Measurements from ENCODE around the gene APOE. TPM values are rescaled to one million over a fixed set of nuclear protein-coding genes. Genes with fewer than 3 reads are reported as not detected.

APOE gene
- total RNA-seq, 1 donor from 2014 or later: 65.9 TPM

- Mint-ChIP-seq H3K4me1 (ENCODE audit: low read depth, unreplicated experiment) (peaks cover 10% of the 10 kb centered on the region), H3K36me3 (ENCODE audit: unreplicated experiment) (no peaks in the 10 kb centered on the region), H3K4me3 (ENCODE audit: unreplicated experiment) (no peak overlapping the region), H3K27me3 (ENCODE audit: unreplicated experiment) (peaks cover 19% of the 10 kb centered on the region), H3K27ac (ENCODE audit: unreplicated experiment) (no peak overlapping the region), H3K9me3 (ENCODE audit: unreplicated experiment) (peaks cover 14% of the 10 kb centered on the region)
- DNase-seq: no peak
- no peak for TF ChIP-seq CTCF (IDR thresholded peaks at IDR 0.05; ENCODE audit: partially characterized antibody, unreplicated experiment)
These were observed 11.6 kb upstream of the APOE start for GRCh38 chr19:44894052-44894400.

DNA sequence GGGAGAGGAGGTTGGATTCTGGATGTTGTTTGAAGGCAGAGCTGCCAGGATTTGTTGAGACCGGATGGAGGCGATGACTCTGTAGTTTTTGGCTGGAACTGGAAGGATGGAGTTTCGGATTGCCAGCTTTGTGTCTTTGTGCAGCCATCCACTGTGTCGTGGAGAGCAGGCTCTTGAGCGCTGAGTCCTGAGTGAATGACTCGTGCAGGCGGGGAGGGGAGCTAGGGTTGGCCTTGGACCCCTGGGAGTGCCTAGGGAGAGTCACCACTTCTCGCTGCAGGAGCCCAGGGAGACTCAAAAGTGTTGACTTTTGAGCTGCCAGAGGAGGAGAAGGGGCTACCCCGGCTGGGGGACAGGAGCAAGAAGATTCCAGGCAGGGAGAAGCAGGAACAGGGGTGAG, 10.7 kb upstream of the APOE start:
- H3K9me3 Mint-ChIP-seq (ENCODE audit: unreplicated experiment): peaks cover 13% of the 10 kb centered on the region
- H3K27ac Mint-ChIP-seq (ENCODE audit: unreplicated experiment): no peak overlapping the region
- H3K27me3 Mint-ChIP-seq (ENCODE audit: unreplicated experiment): peaks cover 18% of the 10 kb centered on the region
- H3K4me3 Mint-ChIP-seq (ENCODE audit: unreplicated experiment): no peak overlapping the region
- DNase-seq: no peak
- TF ChIP-seq CTCF (IDR thresholded peaks at IDR 0.05; ENCODE audit: partially characterized antibody, unreplicated experiment): no peak
- no peaks in the 10 kb centered on the region for H3K36me3 Mint-ChIP-seq (ENCODE audit: unreplicated experiment)
- peaks cover 9% of the 10 kb centered on the region for H3K4me1 Mint-ChIP-seq (ENCODE audit: low read depth, unreplicated experiment)

DNA sequence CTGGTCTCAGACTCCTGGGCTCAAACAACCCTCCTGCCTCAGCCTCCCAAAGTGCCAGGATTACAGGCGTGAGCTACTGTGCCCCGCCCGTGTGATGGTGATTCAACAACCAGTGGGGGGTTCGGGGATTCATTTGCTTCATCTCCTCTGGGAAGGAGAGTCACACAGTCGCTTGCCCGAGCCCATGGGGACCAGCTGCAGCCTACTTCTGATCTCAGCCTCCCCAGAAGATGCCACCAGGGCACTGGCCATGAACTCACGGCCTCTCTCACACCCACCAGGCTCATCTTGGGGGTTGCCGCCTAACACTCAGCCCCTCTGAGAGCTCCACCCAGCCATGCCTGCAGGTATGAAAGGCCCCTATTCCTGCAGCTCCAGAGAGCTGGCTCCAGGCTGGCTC, 7.8 kb upstream of the APOE start:
- Mint-ChIP-seq H3K4me3 (ENCODE audit: unreplicated experiment) (no peak overlapping the region), H3K27me3 (ENCODE audit: unreplicated experiment) (peaks cover 6% of the 10 kb centered on the region), H3K36me3 (ENCODE audit: unreplicated experiment) (no peaks in the 10 kb centered on the region), H3K4me1 (ENCODE audit: low read depth, unreplicated experiment) (no peaks in the 10 kb centered on the region), H3K27ac (ENCODE audit: unreplicated experiment) (no peak overlapping the region), H3K9me3 (ENCODE audit: unreplicated experiment) (peaks cover 4% of the 10 kb centered on the region)
- no peak for TF ChIP-seq CTCF (IDR thresholded peaks at IDR 0.05; ENCODE audit: partially characterized antibody, unreplicated experiment)
- no peak for DNase-seq

GRCh38 chr19:44900328-44901244, 5.0 kb upstream of the APOE start:
- DNase-seq: no peak
- Mint-ChIP-seq H3K36me3 (ENCODE audit: unreplicated experiment) (no peaks in the 10 kb centered on the region), H3K27ac (ENCODE audit: unreplicated experiment) (no peak overlapping the region), H3K4me3 (ENCODE audit: unreplicated experiment) (no peak overlapping the region), H3K27me3 (ENCODE audit: unreplicated experiment) (peaks cover 7% of the 10 kb centered on the region), H3K4me1 (ENCODE audit: low read depth, unreplicated experiment) (no peaks in the 10 kb centered on the region), H3K9me3 (ENCODE audit: unreplicated experiment) (peaks cover 2% of the 10 kb centered on the region)
- no peak for TF ChIP-seq CTCF (IDR thresholded peaks at IDR 0.05; ENCODE audit: partially characterized antibody, unreplicated experiment)

DNA sequence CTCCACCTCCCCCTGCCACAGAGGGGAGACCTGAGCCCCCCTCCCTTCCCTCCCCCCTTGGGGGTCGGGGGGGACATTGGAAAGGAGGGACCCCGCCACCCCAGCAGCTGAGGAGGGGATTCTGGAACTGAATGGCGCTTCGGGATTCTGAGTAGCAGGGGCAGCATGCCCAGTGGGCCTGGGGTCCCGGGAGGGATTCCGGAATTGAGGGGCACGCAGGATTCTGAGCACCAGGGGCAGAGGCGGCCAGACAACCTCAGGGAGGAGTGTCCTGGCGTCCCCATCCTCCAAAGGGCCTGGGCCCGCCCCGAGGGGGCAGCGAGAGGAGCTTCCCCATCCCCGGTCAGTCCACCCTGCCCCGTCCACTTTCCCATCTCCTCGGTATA, 2.4 kb upstream of the APOE start:
- Mint-ChIP-seq H3K36me3 (ENCODE audit: unreplicated experiment) (no peaks in the 10 kb centered on the region), H3K4me3 (ENCODE audit: unreplicated experiment) (no peak overlapping the region), H3K27ac (ENCODE audit: unreplicated experiment) (no peak overlapping the region), H3K27me3 (ENCODE audit: unreplicated experiment) (peaks cover 6% of the 10 kb centered on the region), H3K9me3 (ENCODE audit: unreplicated experiment) (peaks cover 2% of the 10 kb centered on the region), H3K4me1 (ENCODE audit: low read depth, unreplicated experiment) (no peaks in the 10 kb centered on the region)
- no peak for TF ChIP-seq CTCF (IDR thresholded peaks at IDR 0.05; ENCODE audit: partially characterized antibody, unreplicated experiment)
- no peak for DNase-seq
